WERI-Rb-1 (cell line): ENCODE measurements around the gene SYTL3.
"Not testable (repeated sequence)": the region's sequence is repeated elsewhere in the genome, so short reads cannot be mapped to it uniquely, and the experiment has no call there.

Source experiments
- DNase-seq: peaks from one replicate; pipeline ENCODE4 v3.0.0-alpha.2; 2020
- H3K27ac ChIP-seq: fragments of 250-450 bp; sonication (Bioruptor Pico); 2 replicates; pipeline ENCODE4 v1.5.1; 2020; ENCODE audit warnings: mild to moderate bottlenecking, moderate library complexity
- H3K27me3 ChIP-seq: fragments of 250-450 bp; sonication (Bioruptor Pico); 2 replicates; pipeline ENCODE4 v1.5.1; 2021; ENCODE audit warnings: mild to moderate bottlenecking, low read depth, moderate library complexity; ENCODE audit not compliant: insufficient read depth, severe bottlenecking
- H3K36me3 ChIP-seq: fragments of 250-450 bp; sonication (Bioruptor Pico); 2 replicates; pipeline ENCODE4 v1.5.1; 2020; ENCODE audit warnings: mild to moderate bottlenecking, moderate library complexity
- H3K4me3 ChIP-seq: 2 replicates; pipeline ENCODE4 v1.5.1; 2011; ENCODE audit warnings: low read depth, mild to moderate bottlenecking, control low read depth, low read length
- H3K9me3 ChIP-seq: fragments of 250-450 bp; sonication (Bioruptor Pico); 2 replicates; pipeline ENCODE4 v1.5.1; 2021; ENCODE audit warnings: mild to moderate bottlenecking, moderate library complexity; ENCODE audit not compliant: severe bottlenecking
- CTCF ChIP-seq: IDR thresholded peaks from 2 replicates; pipeline ENCODE4 v1.5.1; 2011; ENCODE audit warnings: low read depth, mild to moderate bottlenecking, control low read depth, inconsistent platforms, low read length

The SYTL3 gene

GRCh38 chr6:158669145-158670035, 19.5 kb downstream of the SYTL3 start:
- no peak overlapping the region for H3K4me3 ChIP-seq
- no peak for TF ChIP-seq CTCF

GRCh38 chr6:158672119-158672518, 22.3 kb downstream of the SYTL3 start:
- not testable (repeated sequence) for H3K27me3 ChIP-seq, H3K4me3 ChIP-seq, H3K36me3 ChIP-seq, H3K9me3 ChIP-seq, DNase-seq, H3K27ac ChIP-seq

More at GRCh38 chr6:158669145-158670035, 19.5 kb downstream of the SYTL3 start:
- Histone ChIP-seq H3K27ac (no peak overlapping the region), H3K9me3 (no peaks in the 10 kb centered on the region), H3K27me3 (no peaks in the 10 kb centered on the region), H3K36me3 (no peaks in the 10 kb centered on the region)
- no peak for DNase-seq

- no peaks in the 10 kb centered on the region for H3K36me3 ChIP-seq
- no peak overlapping the region for H3K4me3 ChIP-seq
- H3K9me3 ChIP-seq = no peaks in the 10 kb centered on the region
- TF ChIP-seq CTCF = no peak
- H3K27ac ChIP-seq = no peak overlapping the region
- no peaks in the 10 kb centered on the region for H3K27me3 ChIP-seq
- DNase-seq = no peak
Observed at GRCh38 chr6:158672726-158673125, 22.9 kb downstream of the SYTL3 start.

GRCh38 chr6:158674342-158675131, 24.7 kb downstream of the SYTL3 start:
- TF ChIP-seq CTCF = no peak

GRCh38 chr6:158677094-158677493, 27.2 kb downstream of the SYTL3 start:
- H3K9me3 ChIP-seq, H3K27ac ChIP-seq, H3K36me3 ChIP-seq: not testable (repeated sequence)

More at GRCh38 chr6:158674342-158675131, 24.7 kb downstream of the SYTL3 start:
- Histone ChIP-seq H3K36me3 (no peaks in the 10 kb centered on the region), H3K27me3 (no peaks in the 10 kb centered on the region), H3K4me3 (no peak overlapping the region), H3K27ac (no peak overlapping the region), H3K9me3 (no peaks in the 10 kb centered on the region)
- no peak for DNase-seq

GRCh38 chr6:158677906-158678578, 28.2 kb downstream of the SYTL3 start:
- no peak overlapping the region for H3K4me3 ChIP-seq
- H3K36me3 ChIP-seq = no peaks in the 10 kb centered on the region
- H3K9me3 ChIP-seq = no peaks in the 10 kb centered on the region
- no peak for TF ChIP-seq CTCF
- no peak overlapping the region for H3K27ac ChIP-seq
- no peak for DNase-seq
- no peaks in the 10 kb centered on the region for H3K27me3 ChIP-seq

More at GRCh38 chr6:158677094-158677493, 27.2 kb downstream of the SYTL3 start:
- not testable (repeated sequence) for H3K27me3 ChIP-seq, H3K4me3 ChIP-seq, DNase-seq
